ENCODE data around the gene ALOX12B. TPM values are rescaled to one million over a fixed set of nuclear protein-coding genes. Genes with fewer than 3 reads are reported as not detected.

Gene ALOX12B
- polyA plus RNA-seq, 2 of the 4 experiments (the other 2 are of a cell fraction): 0.63 to 1.0 TPM

DNA sequence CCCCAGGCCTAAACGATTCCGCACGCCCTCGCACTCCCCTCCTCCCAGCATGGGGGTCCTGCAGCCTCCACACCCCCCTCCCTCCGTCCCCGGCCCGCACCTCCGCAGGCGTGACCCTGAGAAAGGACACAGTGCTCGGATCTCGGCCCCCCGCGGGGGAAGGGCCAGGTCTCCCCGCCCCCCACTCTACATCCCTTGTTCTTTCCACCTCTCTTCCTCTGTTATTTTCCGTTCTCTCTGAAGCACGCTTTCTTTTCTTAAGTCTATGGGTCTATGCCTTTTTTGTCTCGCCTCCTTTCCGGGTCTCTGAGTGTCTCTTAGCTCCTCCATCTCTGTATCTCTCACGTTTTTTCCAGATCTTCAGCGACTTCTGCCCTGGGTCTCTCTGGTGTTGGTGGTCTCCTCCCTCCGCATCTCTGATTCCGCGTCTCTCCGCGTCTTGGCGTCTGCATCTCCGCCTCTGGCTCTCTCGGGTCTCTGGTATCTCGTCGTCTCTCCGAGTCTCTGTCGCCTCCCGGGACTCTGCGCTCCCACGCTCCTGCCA is 38.5 kb upstream of the ALOX12B start:
- no peaks in the 10 kb centered on the region for H3K9me3 ChIP-seq
- peak overlapping the region; percentile 95 for H3K4me2 ChIP-seq
- ChIA-PET POLR2A (interaction anchor here (0.7 to 2.1 kb wide), 7 partner anchors 11 to 237 kb away, joined by 5 to 14 read pairs (median 8); partner anchors contain the start of gene BORCS6), CTCF (interaction anchor here (1.8 to 26.5 kb wide), 4 partner anchors 13 to 96 kb away, joined by 6 to 601 read pairs (median 44); partner anchors contain the start of genes PER1 and VAMP2)
- peak overlapping the region; percentile 56 for H3K4me3 ChIP-seq
- WGBS (ENCODE audit: missing lambda C conversion rate): under 1% methylated on average over 35 of the region's 35 CpGs
- ATAC-seq: peak in 1 of 2 experiments; percentile 10; a peak in 3 of 6 replicates
- H3K4me1 ChIP-seq: peaks cover 19% of the 10 kb centered on the region
- FAIRE-seq: no peak
- H3K27ac ChIP-seq: peak overlapping the region; percentile 73 to 86
- DNase-seq (ENCODE audit: low read depth in 1 of 2, low spot score in 1 of 2): peak; percentile 62 to 75
- no peak for TF ChIP-seq ZC3H11A (IDR thresholded peaks at IDR 0.05)
- TF ChIP-seq, protein P1, sequence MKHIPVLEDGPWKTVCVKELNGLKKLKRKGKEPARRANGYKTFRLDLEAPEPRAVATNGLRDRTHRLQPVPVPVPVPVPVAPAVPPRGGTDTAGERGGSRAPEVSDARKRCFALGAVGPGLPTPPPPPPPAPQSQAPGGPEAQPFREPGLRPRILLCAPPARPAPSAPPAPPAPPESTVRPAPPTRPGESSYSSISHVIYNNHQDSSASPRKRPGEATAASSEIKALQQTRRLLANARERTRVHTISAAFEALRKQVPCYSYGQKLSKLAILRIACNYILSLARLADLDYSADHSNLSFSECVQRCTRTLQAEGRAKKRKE (CRISPR knock-in tag; IDR thresholded peaks at IDR 0.05; ENCODE audit: low read depth): no peak
- TF ChIP-seq KDM1A (IDR thresholded peaks at IDR 0.05; ENCODE audit: low read depth): no peak
- TF ChIP-seq HEYL (CRISPR knock-in tag; IDR thresholded peaks at IDR 0.05): no peak
- no peak for TF ChIP-seq MYC (IDR thresholded peaks at IDR 0.05; ENCODE audit: borderline replicate concordance, low read length)
- TF ChIP-seq FOSL2 (IDR thresholded peaks at IDR 0.05): no peak
- no peak for TF ChIP-seq FOSL2 (CRISPR knock-in tag; IDR thresholded peaks at IDR 0.05)
- TF ChIP-seq, protein P2, sequence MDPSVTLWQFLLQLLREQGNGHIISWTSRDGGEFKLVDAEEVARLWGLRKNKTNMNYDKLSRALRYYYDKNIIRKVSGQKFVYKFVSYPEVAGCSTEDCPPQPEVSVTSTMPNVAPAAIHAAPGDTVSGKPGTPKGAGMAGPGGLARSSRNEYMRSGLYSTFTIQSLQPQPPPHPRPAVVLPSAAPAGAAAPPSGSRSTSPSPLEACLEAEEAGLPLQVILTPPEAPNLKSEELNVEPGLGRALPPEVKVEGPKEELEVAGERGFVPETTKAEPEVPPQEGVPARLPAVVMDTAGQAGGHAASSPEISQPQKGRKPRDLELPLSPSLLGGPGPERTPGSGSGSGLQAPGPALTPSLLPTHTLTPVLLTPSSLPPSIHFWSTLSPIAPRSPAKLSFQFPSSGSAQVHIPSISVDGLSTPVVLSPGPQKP (IDR thresholded peaks at IDR 0.05; ENCODE audit: low read depth, low read length): no peak
- no peak for TF ChIP-seq NPAS2 (CRISPR knock-in tag; IDR thresholded peaks at IDR 0.05; ENCODE audit: borderline replicate concordance)
- peak; percentile 79; the same call in 1 of the 2 replicates for TF ChIP-seq CHD4 (IDR thresholded peaks at IDR 0.05; ENCODE audit: borderline replicate concordance)
- TF ChIP-seq ESRRA (IDR thresholded peaks at IDR 0.05; ENCODE audit: borderline replicate concordance, low read length): no peak
- TF ChIP-seq, protein P3, sequence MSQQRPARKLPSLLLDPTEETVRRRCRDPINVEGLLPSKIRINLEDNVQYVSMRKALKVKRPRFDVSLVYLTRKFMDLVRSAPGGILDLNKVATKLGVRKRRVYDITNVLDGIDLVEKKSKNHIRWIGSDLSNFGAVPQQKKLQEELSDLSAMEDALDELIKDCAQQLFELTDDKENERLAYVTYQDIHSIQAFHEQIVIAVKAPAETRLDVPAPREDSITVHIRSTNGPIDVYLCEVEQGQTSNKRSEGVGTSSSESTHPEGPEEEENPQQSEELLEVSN (IDR thresholded peaks at IDR 0.05; ENCODE audit: borderline replicate concordance, low read depth): no peak
- TF ChIP-seq, protein P4, sequence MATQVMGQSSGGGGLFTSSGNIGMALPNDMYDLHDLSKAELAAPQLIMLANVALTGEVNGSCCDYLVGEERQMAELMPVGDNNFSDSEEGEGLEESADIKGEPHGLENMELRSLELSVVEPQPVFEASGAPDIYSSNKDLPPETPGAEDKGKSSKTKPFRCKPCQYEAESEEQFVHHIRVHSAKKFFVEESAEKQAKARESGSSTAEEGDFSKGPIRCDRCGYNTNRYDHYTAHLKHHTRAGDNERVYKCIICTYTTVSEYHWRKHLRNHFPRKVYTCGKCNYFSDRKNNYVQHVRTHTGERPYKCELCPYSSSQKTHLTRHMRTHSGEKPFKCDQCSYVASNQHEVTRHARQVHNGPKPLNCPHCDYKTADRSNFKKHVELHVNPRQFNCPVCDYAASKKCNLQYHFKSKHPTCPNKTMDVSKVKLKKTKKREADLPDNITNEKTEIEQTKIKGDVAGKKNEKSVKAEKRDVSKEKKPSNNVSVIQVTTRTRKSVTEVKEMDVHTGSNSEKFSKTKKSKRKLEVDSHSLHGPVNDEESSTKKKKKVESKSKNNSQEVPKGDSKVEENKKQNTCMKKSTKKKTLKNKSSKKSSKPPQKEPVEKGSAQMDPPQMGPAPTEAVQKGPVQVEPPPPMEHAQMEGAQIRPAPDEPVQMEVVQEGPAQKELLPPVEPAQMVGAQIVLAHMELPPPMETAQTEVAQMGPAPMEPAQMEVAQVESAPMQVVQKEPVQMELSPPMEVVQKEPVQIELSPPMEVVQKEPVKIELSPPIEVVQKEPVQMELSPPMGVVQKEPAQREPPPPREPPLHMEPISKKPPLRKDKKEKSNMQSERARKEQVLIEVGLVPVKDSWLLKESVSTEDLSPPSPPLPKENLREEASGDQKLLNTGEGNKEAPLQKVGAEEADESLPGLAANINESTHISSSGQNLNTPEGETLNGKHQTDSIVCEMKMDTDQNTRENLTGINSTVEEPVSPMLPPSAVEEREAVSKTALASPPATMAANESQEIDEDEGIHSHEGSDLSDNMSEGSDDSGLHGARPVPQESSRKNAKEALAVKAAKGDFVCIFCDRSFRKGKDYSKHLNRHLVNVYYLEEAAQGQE (IDR thresholded peaks at IDR 0.05): no peak
- no peak for TF ChIP-seq JUN (IDR thresholded peaks at IDR 0.05)
- 0 out of 3 replicates have a peak, but pooled peaks have one; percentile 0 for TF ChIP-seq SMC3 (IDR thresholded peaks at IDR 0.05)
- TF ChIP-seq, protein P5, sequence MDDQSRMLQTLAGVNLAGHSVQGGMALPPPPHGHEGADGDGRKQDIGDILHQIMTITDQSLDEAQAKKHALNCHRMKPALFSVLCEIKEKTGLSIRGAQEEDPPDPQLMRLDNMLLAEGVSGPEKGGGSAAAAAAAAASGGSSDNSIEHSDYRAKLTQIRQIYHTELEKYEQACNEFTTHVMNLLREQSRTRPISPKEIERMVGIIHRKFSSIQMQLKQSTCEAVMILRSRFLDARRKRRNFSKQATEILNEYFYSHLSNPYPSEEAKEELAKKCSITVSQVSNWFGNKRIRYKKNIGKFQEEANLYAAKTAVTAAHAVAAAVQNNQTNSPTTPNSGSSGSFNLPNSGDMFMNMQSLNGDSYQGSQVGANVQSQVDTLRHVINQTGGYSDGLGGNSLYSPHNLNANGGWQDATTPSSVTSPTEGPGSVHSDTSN (IDR thresholded peaks at IDR 0.05): no peak
- TF ChIP-seq HOXB13 (CRISPR knock-in tag; IDR thresholded peaks at IDR 0.05; ENCODE audit: low read depth): no peak
- no peak for TF ChIP-seq FOSB (CRISPR knock-in tag; IDR thresholded peaks at IDR 0.05)
- no peak for TF ChIP-seq CBX2 (IDR thresholded peaks at IDR 0.05; ENCODE audit: borderline replicate concordance, low read depth)
- no peak for TF ChIP-seq NR3C1 (IDR thresholded peaks at IDR 0.05)
- TF ChIP-seq MAZ (IDR thresholded peaks at IDR 0.05; ENCODE audit: borderline replicate concordance, low read depth, low read length): no peak
- no peak for TF ChIP-seq NFE2L2 (conservative IDR thresholded peaks at IDR 0.05; ENCODE audit: low read length)
- TF ChIP-seq CBX8 (IDR thresholded peaks at IDR 0.05): no peak
- TF ChIP-seq PHF8 (IDR thresholded peaks at IDR 0.05; ENCODE audit: borderline replicate concordance, low read depth): no peak
- no peak for TF ChIP-seq ZSCAN20 (CRISPR knock-in tag; IDR thresholded peaks at IDR 0.05)
- TF ChIP-seq, protein P6, sequence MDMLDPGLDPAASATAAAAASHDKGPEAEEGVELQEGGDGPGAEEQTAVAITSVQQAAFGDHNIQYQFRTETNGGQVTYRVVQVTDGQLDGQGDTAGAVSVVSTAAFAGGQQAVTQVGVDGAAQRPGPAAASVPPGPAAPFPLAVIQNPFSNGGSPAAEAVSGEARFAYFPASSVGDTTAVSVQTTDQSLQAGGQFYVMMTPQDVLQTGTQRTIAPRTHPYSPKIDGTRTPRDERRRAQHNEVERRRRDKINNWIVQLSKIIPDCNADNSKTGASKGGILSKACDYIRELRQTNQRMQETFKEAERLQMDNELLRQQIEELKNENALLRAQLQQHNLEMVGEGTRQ (IDR thresholded peaks at IDR 0.05): no peak
- peak; percentile 39 for TF ChIP-seq CHD2 (IDR thresholded peaks at IDR 0.05; ENCODE audit: low read length, partially characterized antibody)
- TF ChIP-seq ZFP36 (IDR thresholded peaks at IDR 0.05; ENCODE audit: borderline replicate concordance, partially characterized antibody): peak; percentile 62
- TF ChIP-seq TFCP2L1 (CRISPR knock-in tag; IDR thresholded peaks at IDR 0.05): peak; percentile 51; the same call in 1 of the 2 replicates
- TF ChIP-seq HDAC2 (IDR thresholded peaks at IDR 0.05): no peak
